GM20000 (cell line): ENCODE measurements around the gene BCAS4.
"Not testable (repeated sequence)": the region's sequence is repeated elsewhere in the genome, so short reads cannot be mapped to it uniquely, and the experiment has no call there.

ENCODE experiments used
- DNase-seq: peaks from one replicate; pipeline ENCODE4 v3.0.0; 2012; ENCODE audit warnings: low spot score
- CTCF ChIP-seq: IDR thresholded peaks from 2 replicates; pipeline ENCODE4 v1.5.1; 2012; ENCODE audit warnings: mild to moderate bottlenecking, control low read depth; ENCODE audit errors: extremely low read depth, missing control alignments

The BCAS4 gene

GRCh38 chr20:50756447-50756846 is 38.4 kb upstream of the BCAS4 start:
- no peak for TF ChIP-seq CTCF
- DNase-seq: no peak

GRCh38 chr20:50758469-50758868 is 36.4 kb upstream of the BCAS4 start:
- DNase-seq: no peak
- TF ChIP-seq CTCF: no peak

- no peak for TF ChIP-seq CTCF
- no peak for DNase-seq
Measured at GRCh38 chr20:50758992-50759391, 35.9 kb upstream of the BCAS4 start.

- no peak for DNase-seq
- TF ChIP-seq CTCF: no peak
Measured at GRCh38 chr20:50759678-50760077, 35.2 kb upstream of the BCAS4 start.

- no peak for DNase-seq
- no peak for TF ChIP-seq CTCF
Measured at GRCh38 chr20:50762045-50762422, 32.8 kb upstream of the BCAS4 start.

- no peak for DNase-seq
- TF ChIP-seq CTCF: no peak
Measured at GRCh38 chr20:50762435-50763220, 32.2 kb upstream of the BCAS4 start.

- not testable (repeated sequence) for DNase-seq
Measured at GRCh38 chr20:50763550-50764458, 31.1 kb upstream of the BCAS4 start.

GRCh38 chr20:50765251-50765650 is 29.6 kb upstream of the BCAS4 start:
- DNase-seq: not testable (repeated sequence)
